PC-9 (cell line): ENCODE results near the gene CARMIL1. TPM values are rescaled to one million over a fixed set of nuclear protein-coding genes. Genes with fewer than 3 reads are reported as not detected.

Source experiments
- BruUV-seq: library from RNA; stranded (reverse); fragments of 400-500 nt; replicated peaks from 2 replicates; lab custom pipeline; 2021; lab: Mats Ljungman, UMichigan
- CTCF ChIA-PET: fragments of 300-600 bp; sonication (Branson Sonifier 250); formaldehyde crosslinking; loops from one replicate; lab custom pipeline; 2022; ENCODE audit warnings: antibody characterized with exemption; lab: Charles Lee
- POLR2A ChIA-PET: fragments of 300-600 bp; sonication (Branson Sonifier 250); formaldehyde crosslinking; loops from one replicate; lab custom pipeline; 2022; ENCODE audit warnings: antibody characterized with exemption; ENCODE audit not compliant: unreplicated experiment; lab: Charles Lee
- DNase-seq, 2 experiments: peaks; one replicate each; pipeline versions ENCODE4 v3.0.0 to v3.0.0-alpha.2; 2015 to 2022; ENCODE audit warnings: mixed read lengths in 1 of 2
- H2AFZ ChIP-seq: fragments of 200-600 bp; sonication (generic); 2 replicates; pipeline ENCODE4 v1.8.1; 2017; ENCODE audit warnings: antibody characterized with exemption
- H3F3A ChIP-seq: fragments of 200-600 bp; sonication (generic); 2 replicates; pipeline ENCODE4 v1.8.1; 2017; ENCODE audit warnings: antibody characterized with exemption, mild to moderate bottlenecking, low read depth; ENCODE audit not compliant: insufficient read depth
- H3K27ac ChIP-seq: fragments of 200-600 bp; sonication (generic); 2 replicates; pipeline ENCODE4 v1.6.1; 2016; ENCODE audit warnings: mixed run types
- H3K27me3 ChIP-seq: fragments of 200-600 bp; sonication (generic); 2 replicates; pipeline ENCODE4 v1.6.1; 2016; ENCODE audit warnings: low read depth, mixed run types; ENCODE audit not compliant: insufficient read depth
- H3K36me3 ChIP-seq: fragments of 200-600 bp; sonication (generic); 2 replicates; pipeline ENCODE4 v1.6.1; 2016; ENCODE audit warnings: low read depth, mixed run types
- H3K4me1 ChIP-seq: fragments of 200-600 bp; sonication (generic); replicated peaks from 2 replicates; pipeline ENCODE4 v1.6.1; 2016; ENCODE audit warnings: mixed run types; ENCODE audit not compliant: insufficient read depth
- H3K4me2 ChIP-seq: fragments of 200-600 bp; sonication (generic); 2 replicates; pipeline ENCODE4 v1.6.1; 2017; ENCODE audit warnings: mixed run types
- H3K4me3 ChIP-seq: fragments of 200-600 bp; sonication (generic); 2 replicates; pipeline ENCODE4 v1.6.1; 2016; ENCODE audit warnings: mixed run types
- H3K79me2 ChIP-seq: fragments of 200-600 bp; sonication (generic); 2 replicates; pipeline ENCODE4 v1.6.1; 2017; ENCODE audit warnings: low read depth, mixed run types
- H3K9me2 ChIP-seq: fragments of 200-600 bp; sonication (generic); 2 replicates; pipeline ENCODE4 v1.8.1; 2017; ENCODE audit warnings: mild to moderate bottlenecking; ENCODE audit not compliant: insufficient read depth
- H3K9me3 ChIP-seq: fragments of 200-600 bp; sonication (generic); 2 replicates; pipeline ENCODE4 v1.8.1; 2016; ENCODE audit warnings: low read depth; ENCODE audit not compliant: insufficient read depth
- H4K20me1 ChIP-seq: fragments of 200-600 bp; sonication (generic); 2 replicates; pipeline ENCODE4 v1.8.1; 2017; ENCODE audit not compliant: insufficient read depth
- CTCF ChIP-seq: fragments of 200-600 bp; sonication (generic); conservative IDR thresholded peaks from 2 replicates; pipeline ENCODE4 v1.6.1; 2017; ENCODE audit warnings: mixed run types, antibody characterized with exemption, mild to moderate bottlenecking, moderate library complexity
- EZH2 ChIP-seq: fragments of 200-600 bp; sonication (generic); IDR thresholded peaks from 2 replicates; pipeline ENCODE4 v1.8.0; 2017; ENCODE audit warnings: antibody characterized with exemption, low read depth
- intact Hi-C: fragments of 100-400 bp; cut with micrococcal nuclease; formaldehyde crosslinking; loops from one replicate; pipeline ENCODE4 v1.10.0; 2022; ENCODE audit not compliant: unreplicated experiment
- total RNA-seq: library from RNA; stranded (reverse); gene quantifications from 2 replicates; pipeline ENCODE4 v1.2.3, GENCODE V29; 2021

The CARMIL1 gene
- total RNA-seq, 1 experiment from 2014 or later, result 33.1 TPM

GRCh38 chr6:25239498-25239897 is 39.7 kb upstream of the CARMIL1 start:
- H3K79me2 ChIP-seq, result no peaks in the 10 kb centered on the region
- no peaks in the 10 kb centered on the region for H3K9me3 ChIP-seq
- no TSS peak for BruUV-seq
- no peaks in the 10 kb centered on the region for H3K36me3 ChIP-seq
- TF ChIP-seq EZH2 (no peak), CTCF (no peak)
- H3K9me2 ChIP-seq, result no peaks in the 10 kb centered on the region
- POLR2A ChIA-PET, result interaction anchor here (0.7 kb wide), 1 partner anchor 248 kb away, joined by 18 read pairs; no protein-coding TSS in a partner anchor
- DNase-seq, result no peak
- H3K4me1 ChIP-seq, result no peaks in the 10 kb centered on the region
- no peak overlapping the region for H3K27ac ChIP-seq
- CTCF ChIA-PET, result no interaction called here
- H4K20me1 ChIP-seq, result no peaks in the 10 kb centered on the region
- intact Hi-C loops, result no loop called here
- no peaks in the 10 kb centered on the region for H3F3A ChIP-seq
- no peaks in the 10 kb centered on the region for H3K27me3 ChIP-seq
- H3K4me3 ChIP-seq, result no peak overlapping the region
- H2AFZ ChIP-seq, result no peak overlapping the region
- no peak overlapping the region for H3K4me2 ChIP-seq

- no peak for TF ChIP-seq CTCF
- CTCF ChIA-PET, result no interaction called here
Observed at GRCh38 chr6:25242567-25242966, 36.6 kb upstream of the CARMIL1 start.

DNA sequence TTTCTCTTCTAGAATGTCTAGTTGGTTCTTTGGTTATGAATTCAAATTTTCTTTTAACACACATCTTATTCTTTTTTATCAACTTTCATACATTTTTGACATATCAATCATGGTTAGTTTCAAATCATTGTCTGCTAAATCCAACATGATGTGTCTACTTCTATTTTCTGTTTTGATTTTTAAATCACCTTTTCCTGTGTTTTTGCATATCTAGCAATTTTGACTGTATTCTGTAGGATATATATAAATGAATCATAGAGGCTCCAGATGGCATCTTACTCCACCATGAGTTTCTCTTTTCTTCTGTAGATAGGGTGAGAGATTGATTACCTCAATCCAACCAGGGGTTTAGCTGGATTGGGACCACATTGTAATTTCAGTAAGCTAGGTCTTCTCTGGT is 34.3 kb upstream of the CARMIL1 start:
- intact Hi-C loops, result no loop called here
- no peaks in the 10 kb centered on the region for H3F3A ChIP-seq
- no peaks in the 10 kb centered on the region for H3K4me1 ChIP-seq
- no peak overlapping the region for H3K4me3 ChIP-seq
- no peaks in the 10 kb centered on the region for H4K20me1 ChIP-seq
- no peak overlapping the region for H2AFZ ChIP-seq
- BruUV-seq, result no TSS peak
- no peaks in the 10 kb centered on the region for H3K9me3 ChIP-seq
- H3K4me2 ChIP-seq, result no peak overlapping the region
- POLR2A ChIA-PET, result no interaction called here
- H3K9me2 ChIP-seq, result no peaks in the 10 kb centered on the region
- H3K79me2 ChIP-seq, result no peaks in the 10 kb centered on the region
- H3K27ac ChIP-seq, result no peak overlapping the region
- TF ChIP-seq EZH2 (no peak), CTCF (no peak)
- no peaks in the 10 kb centered on the region for H3K36me3 ChIP-seq
- no peaks in the 10 kb centered on the region for H3K27me3 ChIP-seq
- no peak for DNase-seq
- CTCF ChIA-PET, result no interaction called here

More at GRCh38 chr6:25242567-25242966, 36.6 kb upstream of the CARMIL1 start:
- H3K4me2 ChIP-seq, result no peak overlapping the region
- H4K20me1 ChIP-seq, result no peaks in the 10 kb centered on the region
- POLR2A ChIA-PET, result interaction anchor here (0.7 kb wide), 1 partner anchor 37 kb away, joined by 6 read pairs; no protein-coding TSS in a partner anchor
- no peaks in the 10 kb centered on the region for H3F3A ChIP-seq
- no peaks in the 10 kb centered on the region for H3K9me3 ChIP-seq
- H2AFZ ChIP-seq, result no peak overlapping the region
- no peaks in the 10 kb centered on the region for H3K36me3 ChIP-seq
- no peaks in the 10 kb centered on the region for H3K27me3 ChIP-seq
- H3K27ac ChIP-seq, result no peak overlapping the region
- no peak overlapping the region for H3K4me3 ChIP-seq
- no peaks in the 10 kb centered on the region for H3K9me2 ChIP-seq
- BruUV-seq, result no TSS peak
- intact Hi-C loops, result no loop called here
- DNase-seq, result no peak
- H3K79me2 ChIP-seq, result no peaks in the 10 kb centered on the region
- H3K4me1 ChIP-seq, result no peaks in the 10 kb centered on the region
